K562 (cell line): ENCODE data around the gene DNAJB6. TPM values are rescaled to one million over a fixed set of nuclear protein-coding genes. Genes with fewer than 3 reads are reported as not detected.
A peak's percentile ranks its signal among the peaks of the same experiment; 100 is the strongest.

ENCODE experiments used
- ATAC-seq: fragments of 200-7000 bp; cut with Tn5 transposase; 3 replicates; pipeline ENCODE4 v1.9.1; 2020; ENCODE audit warnings: moderate library complexity
- BruUV-seq: library from RNA; stranded (reverse); fragments of 400-500 nt; replicated peaks from 2 replicates; lab custom pipeline; 2021; lab: Mats Ljungman, UMichigan
- CTCF ChIA-PET: fragments of 300-600 bp; formaldehyde crosslinking; extraction: SDS; loops from one replicate; lab custom pipeline; 2021; ENCODE audit warnings: low intra/inter-chr PET ratio; lab: Yijun Ruan, JAX
- POLR2A ChIA-PET: fragments of 300-600, 350-650 bp; sonication (Branson Sonifier 250); formaldehyde crosslinking; extraction: SDS; loops from one replicate; lab custom pipeline; 2021; ENCODE audit warnings: antibody characterized with exemption, inconsistent platforms; lab: Yijun Ruan, JAX
- DNase-seq, 4 experiments: peaks; one replicate each; pipeline versions ENCODE4 v3.0.0 to v3.0.0-alpha.2; 2011 to 2018; ENCODE audit warnings: low spot score in 3 of 4, mixed read lengths in 3 of 4; ENCODE audit errors: extremely low read depth in 1 of 4
- FAIRE-seq: peaks from 2 replicates; lab custom pipeline; 2011; peaks lifted over from hg19 to GRCh38; lab: Jason Lieb, UNC
- H2AFZ ChIP-seq: 2 replicates; pipeline ENCODE4 v1.6.0; 2011; ENCODE audit warnings: low read depth, low read length, control low read depth, inconsistent platforms
- H3K27ac ChIP-seq: fragments of 200-600 bp; 3 replicates; pipeline ENCODE4 v1.8.0; 2011; ENCODE audit warnings: low read depth, mild to moderate bottlenecking, control low read depth, inconsistent platforms, low read length, moderate library complexity, mixed read lengths; ENCODE audit errors: extremely low read depth
- H3K27me3 ChIP-seq, 2 experiments: fragments of 300-600 bp in 1 of 2; 2 replicates in 1 of 2; 3 replicates in 1 of 2; pipeline versions ENCODE4 v1.6.0 to v1.8.0; 2011; ENCODE audit warnings: inconsistent platforms in 2 of 2, low read length in 2 of 2, mild to moderate bottlenecking in 1 of 2, mixed read lengths in 1 of 2, moderate library complexity in 1 of 2; ENCODE audit not compliant: control insufficient read depth in 2 of 2, insufficient read depth in 2 of 2
- H3K36me3 ChIP-seq: fragments of 300-600 bp; 3 replicates; pipeline ENCODE4 v1.8.0; 2011; ENCODE audit warnings: mild to moderate bottlenecking, low read length, inconsistent platforms; ENCODE audit not compliant: control insufficient read depth, insufficient read depth
- H3K4me1 ChIP-seq, 2 experiments: fragments of 200-600 bp in 1 of 2; replicated peaks in 1 of 2; 2 replicates in 1 of 2; 3 replicates in 1 of 2; pipeline versions ENCODE4 v1.5.1 to v1.8.0; 2011; ENCODE audit warnings: inconsistent platforms in 2 of 2, low read length in 2 of 2, mild to moderate bottlenecking in 1 of 2, mixed read lengths in 1 of 2, moderate library complexity in 1 of 2; ENCODE audit not compliant: control insufficient read depth in 2 of 2, insufficient read depth in 2 of 2
- H3K4me2 ChIP-seq: 2 replicates; pipeline ENCODE4 v1.6.1; 2011; ENCODE audit warnings: low read length, control low read depth, inconsistent platforms, mixed read lengths; ENCODE audit not compliant: insufficient read depth
- H3K4me3 ChIP-seq: fragments of 200-600 bp; sonication (generic), shearing (Covaris generic); 2 replicates; pipeline ENCODE4 v1.5.1; 2016; ENCODE audit warnings: control low read depth, inconsistent platforms
- H3K79me2 ChIP-seq: fragments of 200-600 bp; 3 replicates; pipeline ENCODE4 v1.8.0; 2011; ENCODE audit warnings: low read length, inconsistent platforms; ENCODE audit not compliant: control insufficient read depth, insufficient read depth
- H3K9ac ChIP-seq, 2 experiments: 2 replicates each; pipeline versions ENCODE4 v1.6.0 to v1.6.1; 2011; ENCODE audit warnings: low read depth in 2 of 2, low read length in 2 of 2, control low read depth in 1 of 2, inconsistent platforms in 1 of 2, mild to moderate bottlenecking in 1 of 2, mixed read lengths in 1 of 2; ENCODE audit not compliant: insufficient read depth in 1 of 2
- H3K9me1 ChIP-seq: one replicate; pipeline ENCODE4 v1.6.0; 2011; ENCODE audit warnings: inconsistent platforms, mild to moderate bottlenecking, low read length, moderate library complexity; ENCODE audit not compliant: control insufficient read depth, insufficient read depth
- H3K9me3 ChIP-seq: replicated peaks from 2 replicates; pipeline ENCODE4 v1.5.1; 2011; ENCODE audit warnings: low read depth, low read length, inconsistent platforms; ENCODE audit not compliant: control insufficient read depth, insufficient read depth
- H4K20me1 ChIP-seq: replicated peaks from 2 replicates; pipeline ENCODE4 v1.6.1; 2011; ENCODE audit warnings: low read length, inconsistent platforms, mixed read lengths; ENCODE audit not compliant: control insufficient read depth, insufficient read depth
- CLOCK ChIP-seq: fragments of 250-450 bp; sonication (Bioruptor Pico); IDR thresholded peaks from 2 replicates; pipeline ENCODE4 v1.4.0; 2020; ENCODE audit warnings: mild to moderate bottlenecking, moderate library complexity, borderline replicate concordance
- EGR1 ChIP-seq: fragments of 450-650 bp; conservative IDR thresholded peaks from 2 replicates; pipeline ENCODE4 v1.6.1; 2017; ENCODE audit warnings: mild to moderate bottlenecking
- MYNN ChIP-seq, 2 experiments: sonication (generic); formaldehyde crosslinking in 1 of 2; IDR thresholded peaks; 2 replicates each; pipeline versions ENCODE4 v1.5.0 to v1.6.1; 2016 to 2020; ENCODE audit warnings: antibody characterized with exemption in 1 of 2, missing genetic modification reagents in 1 of 2
- NCOA1 ChIP-seq: fragments of 450-650 bp; IDR thresholded peaks from 2 replicates; pipeline ENCODE4 v1.6.1; 2016; ENCODE audit warnings: low read depth
- SMARCB1 ChIP-seq: IDR thresholded peaks from 2 replicates; pipeline ENCODE4 v1.6.1; 2011; ENCODE audit warnings: improper control_type of control experiment, low read depth; ENCODE audit not compliant: insufficient read length
- USF1 ChIP-seq: sonication (generic); formaldehyde crosslinking; IDR thresholded peaks from 2 replicates; pipeline ENCODE4 v1.9.0; 2022; ENCODE audit warnings: mild to moderate bottlenecking, missing genetic modification reagents
- ZBTB26 ChIP-seq: fragments of 450-650 bp; formaldehyde crosslinking; IDR thresholded peaks from 2 replicates; pipeline ENCODE4 v1.4.0; 2022; ENCODE audit warnings: missing genetic modification characterization
- WGBS: fragments of 100-300 bp; shearing (Covaris generic); methylation state at CpG from one replicate; pipeline ENCODE4 v1.1.6; 2016; ENCODE audit warnings: low coverage, mixed read lengths; ENCODE audit not compliant: insufficient coverage; ENCODE audit errors: missing lambda C conversion rate; 5-methylcytosine and 5-hydroxymethylcytosine counted together
- in situ Hi-C: fragments of 300-500 bp; cut with MboI; formaldehyde crosslinking; loops from 4 replicates; pipeline ENCODE4 v1.15.0; 2018; ENCODE audit warnings: inconsistent platforms, mixed read lengths
- intact Hi-C: fragments of 100-400 bp; cut with micrococcal nuclease; formaldehyde crosslinking; loops from 2 replicates; pipeline ENCODE4 v1.14.2; 2022
- polyA plus RNA-seq, 8 experiments: library from polyadenylated mRNA; depleted of rRNA in 4 of 8; stranded (reverse) in 5 of 8; unstranded in 3 of 8; fragments of >200 nt; fragmentation: Nextera tagmentation in 2 of 8; fragmentation: Illumina TruSeq in 1 of 8; extraction: Ambion mirVana in 2 of 8; extraction: Trizol in 1 of 8; gene quantifications; 2 replicates each; pipeline versions ENCODE4 v1.2.1 to v1.2.3, GENCODE V29; 2011 to 2014; ENCODE audit warnings: inconsistent platforms in 1 of 8, missing spikeins in 1 of 8
- total RNA-seq, 7 experiments: library from RNA; depleted of rRNA in 6 of 7; stranded (reverse); fragments of >200 nt in 6 of 7; fragmentation: Illumina TruSeq in 2 of 7; extraction: Trizol in 2 of 7; gene quantifications; 2 replicates each; pipeline versions ENCODE4 v1.2.1 to v1.2.3, GENCODE V29; 2011 to 2021; ENCODE audit warnings: low replicate concordance in 1 of 7

DNAJB6 gene
- total and polyA plus RNA-seq, 9 of the 15 experiments (the other 6 are each of a cell fraction or from before 2014, with no cell fraction given), result 84.5 to 158 (median 135) TPM

GRCh38 chr7:157432957-157433576 lies 96.3 kb downstream of the DNAJB6 start (continued):
- TF ChIP-seq SMARCB1 (no peak), CLOCK (CRISPR knock-in tag) (no peak), MYNN (IDR thresholded peaks at IDR 0.05) (peak; percentile 52; the same call in 1 of the 2 replicates), MYNN (CRISPR knock-in tag; IDR thresholded peaks at IDR 0.05) (no peak), ZBTB26 (CRISPR knock-in tag) (0 out of 2 replicates have a peak, but pooled peaks have one; percentile 23), NCOA1 (no peak)

- H3K4me2 ChIP-seq, result no peak overlapping the region
- TF ChIP-seq USF1 (CRISPR knock-in tag) (no peak), EGR1 (peak; percentile 53)
- peaks cover 20 to 68% of the 10 kb centered on the region in 2 experiments for H3K27me3 ChIP-seq
- H3K79me2 ChIP-seq, result no peaks in the 10 kb centered on the region
- intact Hi-C loops, result loop anchor here (2.0 to 10.0 kb wide), 3 partner anchors 39 to 921 kb away; no protein-coding TSS in a partner anchor
- H3K27ac ChIP-seq, result no peak overlapping the region
- H3K4me1 ChIP-seq, result peaks cover 11 to 20% of the 10 kb centered on the region in 2 experiments
- H3K4me3 ChIP-seq, result no peak overlapping the region
- no peak for ATAC-seq
- no peaks in the 10 kb centered on the region for H3K9me3 ChIP-seq
- ChIA-PET POLR2A (no interaction called here), CTCF (no interaction called here)
- 21% methylated on average over 12 of the region's 12 CpGs for WGBS
- no peak overlapping the region for H3K9ac ChIP-seq
- no peaks in the 10 kb centered on the region; the same call in 1 of the 2 replicates for H4K20me1 ChIP-seq
- H3K9me1 ChIP-seq, result peaks cover 4% of the 10 kb centered on the region
- no peak for FAIRE-seq
- no TSS peak for BruUV-seq
- no peak for DNase-seq
- H2AFZ ChIP-seq, result no peak overlapping the region
- no peaks in the 10 kb centered on the region for H3K36me3 ChIP-seq
- in situ Hi-C loops, result no loop called here
Measured at GRCh38 chr7:157433628-157434027, 96.8 kb downstream of the DNAJB6 start.
